ENCODE measurements around the gene NOLC1.

Gene NOLC1

GRCh38 chr10:102151774-102152544 lies at the start of gene NOLC1:
NOLC1 (plus strand) TSS chr10:102152389; CDS start chr10:102152411, 22 bp downstream.
- DNase-seq (ENCODE audit: low read depth) = peak; percentile 99
- TF ChIP-seq CTCF (IDR thresholded peaks at IDR 0.05; ENCODE audit: low read depth, low read length, missing control alignments) = no peak
- in situ Hi-C loops (cut with HindIII; ENCODE audit: low sequenced_read_pairs) = no loop called here
- H3K4me3 ChIP-seq (ENCODE audit: low read depth, low read length) = peak within 1 kb of the TSS; percentile 99

GRCh38 chr10:102102421-102102820 lies 49.8 kb upstream of the NOLC1 start:
- no peak for DNase-seq (ENCODE audit: low read depth)
- H3K4me3 ChIP-seq (ENCODE audit: low read depth, low read length) = no peak overlapping the region
- in situ Hi-C loops (cut with HindIII; ENCODE audit: low sequenced_read_pairs) = no loop called here
- no peak for TF ChIP-seq CTCF (IDR thresholded peaks at IDR 0.05; ENCODE audit: low read depth, low read length, missing control alignments)

- no peak overlapping the region for H3K4me3 ChIP-seq (ENCODE audit: low read depth, low read length)
- in situ Hi-C loops (cut with HindIII; ENCODE audit: low sequenced_read_pairs) = no loop called here
- no peak for DNase-seq (ENCODE audit: low read depth)
- TF ChIP-seq CTCF (IDR thresholded peaks at IDR 0.05; ENCODE audit: low read depth, low read length, missing control alignments) = no peak
Observed at GRCh38 chr10:102106998-102107397, 45.2 kb upstream of the NOLC1 start.

- TF ChIP-seq CTCF (IDR thresholded peaks at IDR 0.05; ENCODE audit: low read depth, low read length, missing control alignments) = no peak
- DNase-seq (ENCODE audit: low read depth) = no peak
- H3K4me3 ChIP-seq (ENCODE audit: low read depth, low read length) = no peak overlapping the region
- in situ Hi-C loops (cut with HindIII; ENCODE audit: low sequenced_read_pairs) = no loop called here
Observed at GRCh38 chr10:102109166-102110116, 42.7 kb upstream of the NOLC1 start.

- no peak overlapping the region for H3K4me3 ChIP-seq (ENCODE audit: low read depth, low read length)
- in situ Hi-C loops (cut with HindIII; ENCODE audit: low sequenced_read_pairs) = no loop called here
- TF ChIP-seq CTCF (IDR thresholded peaks at IDR 0.05; ENCODE audit: low read depth, low read length, missing control alignments) = no peak
- DNase-seq (ENCODE audit: low read depth) = no peak
Observed at GRCh38 chr10:102111276-102111675, 40.9 kb upstream of the NOLC1 start.

- in situ Hi-C loops (cut with HindIII; ENCODE audit: low sequenced_read_pairs) = no loop called here
- H3K4me3 ChIP-seq (ENCODE audit: low read depth, low read length) = peak overlapping the region; percentile 85
- no peak for TF ChIP-seq CTCF (IDR thresholded peaks at IDR 0.05; ENCODE audit: low read depth, low read length, missing control alignments)
- no peak for DNase-seq (ENCODE audit: low read depth)
Observed at GRCh38 chr10:102112210-102112817, 39.9 kb upstream of the NOLC1 start.

Measured in astrocyte of the cerebellum (primary cell).